LHCN-M2 (cell line): Measurements from ENCODE around the gene COL9A3. TPM values are rescaled to one million over a fixed set of nuclear protein-coding genes. Genes with fewer than 3 reads are reported as not detected.

Experiments
- DNase-seq: peaks from one replicate; pipeline ENCODE4 v3.0.0-alpha.2; 2012; ENCODE audit warnings: low read depth
- polyA plus RNA-seq: library from polyadenylated mRNA; unstranded; fragments of >200 nt; gene quantifications from one replicate; pipeline ENCODE4 v1.2.1, GENCODE V29; 2012; ENCODE audit warnings: missing spikeins
- total RNA-seq: library from RNA; depleted of rRNA; stranded (reverse); fragments of >200 nt; gene quantifications from 2 replicates; pipeline ENCODE4 v1.2.3, GENCODE V29; 2014; rRNA removed

Gene COL9A3
- not detected in 2 replicates for total RNA-seq
- polyA plus RNA-seq, result 0.04 TPM

DNA sequence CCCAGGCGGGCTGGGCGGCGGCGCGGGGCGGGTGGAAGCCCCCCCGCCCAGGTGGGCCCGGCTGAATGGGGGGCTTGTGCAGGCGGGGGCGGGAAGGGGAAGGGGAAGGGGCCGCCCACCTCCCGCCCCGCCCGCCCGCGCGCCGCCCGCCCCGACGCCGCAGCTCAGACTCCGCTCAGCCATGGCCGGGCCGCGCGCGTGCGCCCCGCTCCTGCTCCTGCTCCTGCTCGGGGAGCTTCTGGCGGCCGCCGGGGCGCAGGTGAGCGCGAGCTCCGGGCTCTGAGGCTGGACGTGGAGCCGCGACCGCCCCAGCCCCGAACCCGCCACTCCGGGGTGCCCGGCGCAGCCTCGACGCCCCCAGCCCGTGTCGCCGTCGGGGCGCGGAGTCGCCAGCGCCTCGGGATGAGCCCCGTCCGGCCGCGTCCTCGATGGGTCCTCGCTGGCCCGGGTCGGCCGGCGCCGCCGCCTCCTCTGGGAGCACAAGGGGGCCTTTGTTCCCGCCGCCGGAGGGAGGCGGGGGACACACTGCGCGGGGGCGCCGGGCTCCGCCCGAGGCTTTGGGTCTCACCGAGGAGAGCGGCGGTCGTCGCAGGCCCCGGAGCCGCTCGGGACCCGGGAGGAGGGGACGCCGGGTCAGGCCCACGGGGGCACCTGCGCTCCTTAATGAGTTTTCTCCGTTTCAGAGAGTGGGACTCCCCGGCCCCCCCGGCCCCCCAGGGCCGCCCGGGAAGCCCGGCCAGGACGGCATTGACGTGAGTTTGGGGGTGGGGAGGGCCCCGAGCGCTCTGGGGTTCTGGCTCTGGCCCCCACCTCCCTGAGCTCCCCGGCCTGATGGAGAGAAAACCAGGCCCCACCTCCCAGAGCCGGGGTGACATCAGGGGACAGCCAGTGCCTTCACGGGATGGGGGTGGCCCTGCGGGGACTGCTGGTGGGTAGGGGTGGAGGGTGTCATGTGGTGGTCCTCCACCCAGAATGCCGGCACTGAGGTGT, at the start of gene COL9A3:
Gene COL9A3, plus strand, starts transcription at position 167 of the 990 bp plus-strand sequence. Its CDS starts 15 bp downstream, at position 182.
- no peak for DNase-seq

DNA sequence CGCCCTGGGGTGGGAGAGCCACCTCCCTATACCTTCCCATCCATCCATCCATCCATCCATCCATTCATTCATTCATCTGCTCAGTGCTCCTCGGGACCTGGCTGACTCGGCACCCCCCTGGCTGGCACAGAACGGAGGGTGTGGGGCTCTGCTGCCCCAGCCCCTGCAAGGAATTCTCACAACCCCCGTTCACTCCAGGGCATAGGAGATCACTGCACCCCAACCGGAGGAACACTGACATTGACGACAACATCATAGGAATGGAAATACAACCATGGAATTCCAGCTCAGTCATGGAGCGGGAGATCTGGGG, 48.7 kb upstream of the COL9A3 start:
- no peak for DNase-seq

DNA sequence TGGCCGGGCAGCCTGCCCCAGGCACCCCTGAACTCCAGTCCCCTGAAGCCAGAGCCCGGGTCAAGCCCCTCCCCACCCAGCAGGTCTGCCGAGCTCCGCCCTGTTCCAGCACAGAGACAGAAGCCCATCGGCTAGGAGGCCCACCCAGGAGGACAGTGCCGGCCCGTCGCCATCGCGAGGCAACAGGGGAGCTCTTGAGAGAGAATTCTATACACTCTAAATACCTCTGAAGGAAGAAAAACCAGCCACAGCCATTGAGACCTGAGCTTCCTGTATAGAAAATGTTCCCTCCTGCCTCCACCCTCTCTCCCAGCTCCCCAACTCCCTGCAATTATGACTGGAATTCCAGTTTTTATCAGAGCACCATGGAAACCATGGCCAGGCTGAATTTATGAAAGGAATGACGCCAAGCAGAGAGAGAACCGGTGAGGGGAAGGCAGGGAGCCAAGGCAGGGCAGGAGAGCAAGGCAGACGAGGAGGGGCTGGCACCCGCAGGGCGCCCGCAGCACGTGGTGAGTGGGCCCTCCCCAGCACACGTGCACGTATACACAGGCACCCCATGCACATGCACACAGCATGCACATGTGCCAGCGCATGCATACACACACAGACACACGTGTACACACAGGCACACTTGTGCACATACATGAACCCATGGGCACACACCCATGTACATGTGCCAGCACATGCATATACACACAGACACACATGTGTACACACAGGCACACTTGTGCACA, 48.1 kb upstream of the COL9A3 start:
- no peak for DNase-seq

DNA sequence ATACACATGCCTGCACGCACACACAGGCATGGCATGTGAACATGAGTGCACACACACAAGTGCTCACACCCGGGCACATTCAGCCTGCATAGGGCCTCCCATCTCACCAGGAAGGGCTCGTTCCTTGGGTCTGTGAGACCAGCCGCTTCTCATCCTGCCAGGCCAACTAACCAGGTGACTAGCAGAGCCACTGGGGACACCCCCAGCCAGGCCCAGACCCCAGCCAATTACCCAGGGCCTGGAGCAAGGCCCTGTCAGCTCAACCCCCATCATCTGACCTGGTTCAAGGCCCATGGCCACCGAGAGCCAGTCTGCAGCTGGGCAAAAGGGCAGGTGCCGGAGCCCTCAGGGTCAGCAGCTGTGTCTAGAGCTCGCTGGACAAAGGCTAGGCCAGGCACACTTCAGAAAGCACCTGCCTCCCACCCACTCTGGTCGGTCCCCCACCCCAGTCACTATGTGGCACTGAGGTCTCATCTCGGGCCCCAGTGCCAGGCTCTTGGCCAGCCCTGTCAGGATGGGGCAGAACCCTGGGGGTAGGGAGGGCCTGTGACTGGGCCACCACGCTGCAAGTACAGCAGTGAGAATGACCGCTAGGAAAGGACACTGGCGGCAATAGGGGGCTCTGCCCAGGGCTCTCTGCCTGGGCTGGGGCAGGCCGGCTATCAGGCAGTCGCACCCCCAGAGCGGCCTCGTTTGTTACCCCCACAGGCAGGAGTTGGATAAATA, 47.3 kb upstream of the COL9A3 start:
- no peak for DNase-seq

DNA sequence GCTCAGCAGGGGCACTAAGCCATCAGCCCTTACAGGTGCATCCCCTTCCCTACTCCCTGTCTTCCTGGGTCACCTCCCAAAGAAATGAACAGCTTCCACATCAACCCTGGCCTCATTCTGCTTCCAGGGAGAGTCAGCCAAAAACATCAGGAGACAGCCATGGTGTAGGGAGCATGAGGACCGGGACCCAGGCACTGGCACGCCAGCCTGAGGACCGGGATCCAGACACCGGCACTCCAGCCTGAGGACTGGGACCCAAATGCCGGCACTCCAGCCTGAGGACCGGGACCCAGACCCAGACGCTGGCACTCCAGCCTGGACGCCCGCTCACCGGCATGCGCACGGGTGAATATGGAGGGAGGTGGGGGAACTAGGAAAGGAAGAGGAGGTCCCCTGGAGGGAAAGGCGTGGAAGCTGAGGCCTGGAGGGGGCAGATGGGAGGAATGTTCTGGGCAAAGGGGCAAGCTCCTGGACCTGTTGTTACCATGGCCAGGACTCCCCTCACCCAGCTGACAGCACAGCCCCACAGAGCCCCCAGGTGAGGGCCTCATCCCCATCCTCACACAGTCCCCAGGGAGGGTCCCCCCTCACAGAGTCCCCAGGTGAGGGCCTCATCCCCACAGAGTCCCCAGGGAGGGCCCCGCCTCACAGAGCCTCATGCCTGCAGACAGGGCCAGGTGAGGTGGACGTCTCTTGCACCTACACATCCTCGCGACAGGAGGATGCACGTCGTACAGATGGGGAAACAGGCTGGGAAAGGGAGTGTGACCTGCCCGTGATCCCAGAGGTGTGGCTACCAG, 46.5 kb upstream of the COL9A3 start:
- no peak for DNase-seq

DNA sequence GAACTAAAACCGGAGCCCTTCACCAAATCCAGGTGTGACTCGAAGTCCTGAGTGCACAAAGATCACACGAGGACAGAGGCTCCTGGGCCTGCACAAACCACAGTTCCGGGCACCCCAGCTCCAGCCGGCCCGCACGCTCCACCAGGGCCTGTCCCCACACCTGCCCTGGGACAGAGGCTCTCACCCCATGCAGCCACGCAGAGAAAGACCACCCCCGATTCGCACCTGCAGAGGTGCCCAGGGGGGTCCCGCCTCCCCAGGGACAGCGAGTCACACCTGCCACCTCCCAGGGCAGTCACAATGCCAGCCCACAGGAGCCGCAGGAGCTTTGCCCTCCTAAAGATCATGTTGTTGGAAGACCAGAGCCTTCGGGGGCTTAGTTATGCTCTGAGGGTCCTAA, 45.9 kb upstream of the COL9A3 start:
- no peak for DNase-seq

DNA sequence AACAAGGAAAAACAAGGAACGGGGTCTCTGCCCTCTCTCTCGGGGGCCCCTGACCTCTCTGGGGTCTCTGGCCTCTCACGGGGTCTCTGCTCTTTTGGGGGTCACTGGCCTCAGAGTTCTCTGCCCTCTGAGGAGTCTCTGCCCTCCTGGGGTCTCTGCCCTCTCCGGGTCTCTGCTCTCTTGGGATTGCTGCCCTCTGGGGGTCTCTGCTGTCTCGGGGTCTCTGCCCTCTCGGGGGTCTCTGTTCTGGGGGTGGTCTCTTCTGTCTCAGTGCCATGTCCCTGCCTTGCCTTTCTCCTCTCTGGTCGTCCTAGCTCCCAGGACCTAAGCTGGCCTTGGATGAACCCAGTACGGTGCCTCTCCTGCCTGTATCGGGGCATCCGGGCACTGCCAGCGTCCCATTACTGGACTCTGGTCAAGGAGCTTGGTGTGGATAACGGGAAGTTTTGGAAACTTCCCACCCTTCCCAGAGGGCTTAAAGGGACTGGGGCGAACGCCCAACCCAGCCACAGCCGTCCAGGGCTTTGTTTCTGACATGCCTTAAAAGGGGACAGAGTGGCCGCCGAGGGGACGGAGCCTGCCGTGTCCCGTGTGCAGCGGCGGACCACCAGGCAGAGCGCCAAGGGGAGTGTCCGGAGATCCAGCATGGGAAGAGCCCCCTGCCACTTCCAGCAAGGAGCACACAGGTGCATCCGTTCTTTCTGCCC, 45.3 kb upstream of the COL9A3 start:
- no peak for DNase-seq

DNA sequence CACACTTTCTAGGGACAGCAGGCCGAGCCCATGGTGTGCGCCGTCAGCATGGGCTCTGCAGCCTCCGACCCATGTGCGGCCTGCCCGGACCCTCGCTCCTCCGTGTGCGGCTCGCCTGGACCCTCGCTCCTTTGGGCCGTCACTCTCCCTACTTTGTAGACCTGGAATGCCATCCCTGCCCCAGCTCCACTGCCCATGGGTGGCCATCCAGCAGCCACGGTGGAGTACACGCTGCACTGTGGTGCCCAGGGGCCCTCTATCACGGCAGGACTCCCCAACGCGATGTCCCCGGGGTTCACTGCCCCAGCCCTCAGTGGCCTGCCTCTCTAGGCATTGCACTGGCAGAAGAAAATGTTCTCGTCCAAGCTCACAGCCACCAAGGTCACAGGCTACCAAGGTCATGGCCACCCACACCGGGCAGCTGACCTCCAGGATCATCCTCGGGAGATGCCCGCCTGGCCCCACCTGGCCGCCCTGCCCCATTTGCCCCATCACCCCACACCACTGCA, 44.7 kb upstream of the COL9A3 start:
- no peak for DNase-seq

DNA sequence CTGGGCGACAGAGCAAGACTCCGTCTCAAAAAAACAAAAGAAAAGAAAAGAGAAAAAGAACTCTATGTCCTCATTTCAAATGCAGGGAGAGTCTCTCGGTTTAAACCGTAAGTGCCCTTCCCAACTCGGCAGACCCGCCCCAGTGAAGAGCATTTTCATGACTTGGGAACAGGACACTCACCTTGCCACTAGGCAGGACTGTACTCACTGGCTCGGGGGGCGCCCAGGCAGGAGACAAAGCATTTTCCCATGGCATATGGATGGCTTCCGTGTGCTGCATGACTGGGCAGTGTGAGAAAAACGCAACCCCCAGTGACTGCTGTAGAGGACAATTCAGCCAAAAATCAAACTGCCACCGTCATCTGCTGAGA, 44.2 kb upstream of the COL9A3 start:
- DNase-seq, result no peak

DNA sequence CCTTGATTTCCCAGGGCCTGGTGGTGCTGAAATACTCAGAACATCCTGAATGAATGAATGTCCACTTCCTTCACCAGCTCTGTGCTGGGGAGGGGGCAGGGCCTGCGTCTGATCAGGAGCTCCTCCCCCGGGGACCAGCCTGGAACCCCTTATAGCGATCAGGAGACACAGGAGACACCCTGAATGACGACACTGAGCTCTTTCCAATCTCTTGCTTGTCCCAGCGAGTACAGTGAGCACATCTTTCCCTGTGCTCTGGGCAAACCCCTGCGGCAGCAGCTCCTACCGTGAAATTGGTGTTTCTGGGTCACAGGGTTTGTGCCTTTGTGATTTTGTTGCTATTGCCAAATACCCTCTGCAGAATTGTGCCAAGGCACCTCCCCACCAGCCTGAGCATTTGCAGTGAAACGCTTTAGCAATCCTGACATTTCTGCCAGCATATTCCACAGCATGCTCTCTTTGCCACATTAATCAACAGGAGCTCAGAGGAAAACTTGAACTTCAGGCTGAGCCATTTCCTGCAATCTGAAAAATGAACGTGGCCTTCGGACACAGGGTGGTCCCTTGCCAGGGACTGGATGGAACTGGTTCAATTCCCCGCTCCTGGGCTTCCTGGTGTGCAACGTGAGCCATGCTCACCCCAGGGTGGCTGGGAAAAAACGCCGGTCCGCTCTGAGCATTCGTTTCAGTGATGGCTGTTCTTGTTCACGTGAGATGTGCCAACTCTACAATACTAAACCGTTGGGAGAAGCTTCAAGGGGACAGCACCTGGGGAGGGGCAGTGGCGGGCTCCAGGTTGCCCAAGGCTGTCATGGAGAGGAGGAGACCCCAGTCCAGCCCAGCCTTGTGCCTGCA, 43.6 kb upstream of the COL9A3 start:
- peak; percentile 21 for DNase-seq

DNA sequence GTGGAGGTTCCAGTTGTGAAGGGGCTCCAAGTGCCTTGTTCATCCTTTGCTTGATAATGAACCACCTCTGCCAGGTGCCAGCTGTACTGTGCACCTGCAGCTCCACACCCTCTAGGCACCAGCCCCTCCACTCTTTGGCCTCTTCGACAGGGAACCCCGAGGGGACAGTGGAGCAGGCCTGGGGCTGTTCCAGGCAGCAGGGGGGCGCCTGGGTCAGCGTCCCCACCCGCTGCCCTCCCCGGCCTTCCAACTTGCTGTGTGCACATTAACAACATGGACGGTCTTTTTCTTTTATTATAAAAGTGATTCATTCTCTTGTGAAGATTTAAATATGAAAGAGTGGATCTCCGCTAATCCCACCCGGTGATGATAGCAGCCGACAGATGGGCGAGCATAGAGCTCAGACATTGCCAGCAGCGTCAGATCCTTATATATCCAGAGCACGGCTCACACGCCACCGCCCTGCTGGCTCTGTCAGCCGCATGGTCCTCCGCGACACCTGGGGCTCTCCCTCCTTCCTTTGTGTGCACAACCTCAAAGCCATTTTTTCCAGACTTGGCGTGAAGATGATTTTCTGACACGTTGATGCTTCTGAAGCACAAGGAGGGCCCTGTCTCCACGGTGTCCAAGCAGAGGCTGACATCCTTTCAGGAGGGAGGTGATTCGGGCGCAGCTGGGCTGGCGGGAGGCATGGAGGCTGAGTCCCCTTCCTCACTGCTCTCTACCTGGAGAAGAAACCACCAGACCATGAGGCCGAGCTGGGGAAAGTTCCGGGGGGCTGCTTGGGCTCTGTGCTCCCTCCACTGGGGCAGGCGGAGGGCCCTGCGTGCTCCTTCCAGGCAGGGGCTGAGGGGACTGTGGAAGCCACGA, 42.8 kb upstream of the COL9A3 start:
- no peak for DNase-seq

DNA sequence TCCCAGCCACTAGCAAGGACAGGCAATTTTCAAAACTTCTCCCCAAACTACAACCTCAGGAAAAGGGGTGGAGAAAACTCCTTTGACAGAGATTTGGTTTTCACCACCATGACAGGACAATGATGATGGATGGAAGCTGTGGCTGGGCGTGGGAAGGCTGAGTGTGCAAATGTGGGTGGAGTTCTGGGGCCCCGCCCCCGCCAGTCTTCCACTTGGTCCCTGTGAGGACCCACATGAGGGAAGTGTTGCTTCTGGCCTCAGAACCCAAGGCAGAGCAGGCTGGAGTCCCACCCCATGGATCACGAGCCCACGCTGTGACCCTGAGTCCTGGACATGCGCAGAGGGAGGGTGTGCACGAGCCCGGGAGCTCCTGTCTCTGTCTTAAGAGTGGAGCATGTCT, 42.1 kb upstream of the COL9A3 start:
- DNase-seq, result no peak

DNA sequence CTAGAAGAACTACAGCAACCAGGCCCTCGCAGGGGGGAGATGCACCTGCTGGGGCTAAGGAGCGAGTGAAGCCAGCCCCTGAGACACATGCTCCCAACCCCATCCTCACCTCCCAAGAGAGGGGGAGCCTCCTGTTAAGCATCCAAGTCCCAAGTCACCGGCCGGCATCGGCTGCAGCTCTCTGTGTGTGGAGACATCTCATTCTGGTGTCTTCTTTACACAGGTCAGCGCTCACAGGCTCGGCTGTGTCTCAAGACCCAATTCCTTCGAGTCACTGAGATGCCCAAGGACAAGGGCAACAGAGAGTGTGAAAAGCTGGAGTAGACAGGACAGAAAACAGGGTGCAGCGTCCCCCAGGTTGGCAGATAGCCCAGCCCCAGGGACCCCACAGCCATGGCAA, 41.6 kb upstream of the COL9A3 start:
- no peak for DNase-seq

DNA sequence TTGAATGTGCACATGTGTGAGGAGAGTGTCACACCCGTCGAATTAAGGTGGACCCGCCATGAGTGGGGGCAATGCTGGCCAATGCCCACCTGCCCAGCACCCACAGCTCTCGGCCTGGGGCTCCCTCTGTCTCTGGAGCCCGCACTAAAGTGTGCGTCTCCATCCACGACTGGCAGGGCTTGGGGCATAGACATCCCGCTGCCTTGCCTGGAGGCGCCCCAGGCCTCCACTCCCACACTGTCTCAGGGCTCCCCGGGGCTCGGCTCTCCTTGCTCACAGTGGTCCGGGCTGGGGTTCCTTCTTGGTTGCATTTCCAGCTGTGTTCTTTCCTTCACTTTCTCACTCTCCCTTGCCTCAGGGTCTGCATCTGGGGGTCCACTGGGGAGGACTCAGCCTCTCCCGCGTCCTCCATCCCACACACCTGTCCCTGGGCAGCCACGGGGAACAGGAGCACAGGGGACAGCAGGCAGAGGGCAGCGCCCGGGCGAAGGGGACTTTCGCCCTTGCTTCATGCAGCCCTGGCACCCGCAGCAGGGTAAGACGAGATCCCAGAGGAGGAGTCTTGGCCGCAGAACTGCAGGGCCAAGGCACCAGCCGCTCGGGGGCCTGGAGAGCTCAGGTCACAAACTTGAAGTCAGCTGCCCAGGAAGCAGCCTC, 40.7 kb upstream of the COL9A3 start:
- no peak for DNase-seq

DNA sequence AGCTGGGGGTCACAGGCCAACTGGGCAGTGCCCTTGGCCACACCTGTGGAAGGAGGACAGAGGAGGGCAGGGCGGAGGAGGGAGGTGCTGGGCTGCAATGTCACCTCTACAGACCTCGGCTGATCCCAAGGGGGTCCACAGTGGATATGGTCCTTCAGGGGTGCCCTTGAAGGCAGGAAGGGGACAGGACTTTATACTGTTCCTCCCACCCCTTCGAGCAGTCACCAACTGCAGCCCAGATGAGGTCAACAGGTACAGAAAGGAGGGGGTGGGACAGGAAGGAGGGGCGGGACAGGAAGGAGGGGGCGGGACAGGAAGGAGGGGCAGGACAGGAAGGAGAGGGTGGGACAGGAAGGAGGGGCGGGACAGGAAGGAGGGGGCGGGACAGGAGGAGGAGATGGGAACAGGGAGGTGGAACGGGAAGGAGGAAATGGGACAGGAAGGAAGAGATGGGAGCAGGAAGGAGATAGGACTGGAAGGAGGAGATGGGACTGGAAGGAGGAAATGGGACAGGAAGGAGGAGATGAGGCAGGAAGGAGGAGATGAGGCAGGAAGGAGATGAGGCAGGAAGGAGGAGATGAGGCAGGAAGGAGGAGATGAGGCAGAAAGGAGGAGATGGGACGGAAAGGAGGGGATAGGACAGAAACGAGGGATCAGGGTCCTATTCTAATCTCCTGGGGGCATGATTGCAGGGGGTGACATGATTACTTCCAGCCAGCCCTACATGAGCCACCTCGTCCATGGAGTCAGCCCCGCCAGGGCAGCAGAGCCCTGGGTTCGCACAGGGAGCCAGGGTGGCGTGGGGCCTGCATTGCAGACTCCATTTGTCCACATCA, 39.9 kb upstream of the COL9A3 start:
- DNase-seq, result peak; percentile 36

DNA sequence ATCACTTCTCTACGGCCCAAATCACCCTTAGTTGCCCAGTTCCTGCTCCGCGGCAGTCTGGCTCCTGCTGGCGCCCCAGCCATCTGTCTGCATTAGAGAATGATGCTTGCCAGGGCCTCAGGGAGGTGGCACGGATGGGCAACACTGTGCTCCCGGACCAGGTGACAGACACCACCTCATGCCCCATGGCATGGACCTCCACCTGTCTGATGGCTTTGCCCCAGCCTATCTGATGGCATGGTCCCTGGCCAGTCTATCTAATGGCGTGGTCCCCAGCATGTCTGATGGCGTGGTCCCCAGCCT, 39.4 kb upstream of the COL9A3 start:
- no peak for DNase-seq

DNA sequence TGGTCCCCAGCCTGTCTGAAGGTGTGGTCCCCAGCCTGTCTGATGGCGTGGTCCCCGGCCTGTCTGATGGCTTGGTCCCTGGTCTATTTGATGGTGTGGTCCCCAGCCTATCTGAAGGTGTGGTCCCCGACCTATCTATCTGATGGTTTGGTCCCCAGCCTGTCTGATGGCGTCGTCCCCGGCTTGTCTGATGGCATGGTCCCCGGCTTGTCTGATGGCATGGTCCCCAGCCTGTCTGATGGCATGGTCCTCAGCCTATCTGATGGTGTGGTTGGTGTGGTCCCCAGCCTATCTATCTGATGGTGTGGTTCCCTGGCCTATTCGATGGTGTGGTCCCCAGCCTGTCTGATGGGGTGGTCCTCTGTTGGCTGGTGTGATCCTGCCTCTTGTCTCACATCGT, 38.8 kb upstream of the COL9A3 start:
- DNase-seq, result no peak
